ENCODE measurements around the gene SUZ12.

DNA sequence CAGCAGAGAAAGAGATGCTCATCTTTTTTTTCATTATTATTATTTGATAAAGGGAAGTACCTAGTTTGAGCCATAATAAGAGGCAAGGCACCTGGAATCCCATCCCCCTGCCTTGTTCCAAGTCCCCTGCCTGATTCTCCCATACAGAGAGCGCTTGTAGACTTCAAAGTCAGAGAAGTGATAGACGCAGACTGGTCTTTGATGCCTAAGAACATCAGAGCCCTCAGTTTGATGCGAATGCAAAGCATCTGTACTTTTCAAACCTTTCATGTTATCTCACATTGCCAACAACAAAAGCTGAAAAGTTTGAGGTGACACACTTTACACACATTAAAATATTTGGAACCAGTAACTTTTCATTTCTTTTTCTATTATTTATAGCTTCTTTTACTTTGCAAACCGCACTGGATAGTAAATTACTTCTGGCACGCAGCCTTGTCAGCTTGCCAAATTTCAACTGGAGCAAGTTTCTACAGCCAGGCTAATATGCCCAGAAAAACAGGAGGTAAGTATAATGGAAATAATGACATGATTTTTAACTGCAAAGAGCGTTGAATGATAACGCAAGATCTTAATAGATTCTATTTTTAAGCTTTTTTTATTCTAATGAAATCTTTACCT is 29.4 kb upstream of the SUZ12 start:
- TF ChIP-seq CTCF (IDR thresholded peaks at IDR 0.05) (no peak), EZH2 (IDR thresholded peaks at IDR 0.05) (no peak)

Measured in neural progenitor cell (in vitro differentiated cells).